NCI-H1048 (cell line): ENCODE measurements around the gene ALB.

ENCODE experiments used
- DNase-seq: peaks from one replicate; lab custom pipeline; 2025; lab: John Stamatoyannopoulos, UW

ALB gene

DNA sequence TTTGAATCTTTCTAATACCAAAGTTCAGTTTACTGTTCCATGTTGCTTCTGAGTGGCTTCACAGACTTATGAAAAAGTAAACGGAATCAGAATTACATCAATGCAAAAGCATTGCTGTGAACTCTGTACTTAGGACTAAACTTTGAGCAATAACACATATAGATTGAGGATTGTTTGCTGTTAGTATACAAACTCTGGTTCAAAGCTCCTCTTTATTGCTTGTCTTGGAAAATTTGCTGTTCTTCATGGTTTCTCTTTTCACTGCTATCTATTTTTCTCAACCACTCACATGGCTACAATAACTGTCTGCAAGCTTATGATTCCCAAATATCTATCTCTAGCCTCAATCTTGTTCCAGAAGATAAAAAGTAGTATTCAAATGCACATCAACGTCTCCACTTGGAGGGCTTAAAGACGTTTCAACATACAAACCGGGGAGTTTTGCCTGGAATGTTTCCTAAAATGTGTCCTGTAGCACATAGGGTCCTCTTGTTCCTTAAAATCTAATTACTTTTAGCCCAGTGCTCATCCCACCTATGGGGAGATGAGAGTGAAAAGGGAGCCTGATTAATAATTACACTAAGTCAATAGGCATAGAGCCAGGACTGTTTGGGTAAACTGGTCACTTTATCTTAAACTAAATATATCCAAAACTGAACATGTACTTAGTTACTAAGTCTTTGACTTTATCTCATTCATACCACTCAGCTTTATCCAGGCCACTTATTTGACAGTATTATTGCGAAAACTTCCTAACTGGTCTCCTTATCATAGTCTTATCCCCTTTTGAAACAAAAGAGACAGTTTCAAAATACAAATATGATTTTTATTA is 28.3 kb downstream of the ALB start:
- no peak for DNase-seq

DNA sequence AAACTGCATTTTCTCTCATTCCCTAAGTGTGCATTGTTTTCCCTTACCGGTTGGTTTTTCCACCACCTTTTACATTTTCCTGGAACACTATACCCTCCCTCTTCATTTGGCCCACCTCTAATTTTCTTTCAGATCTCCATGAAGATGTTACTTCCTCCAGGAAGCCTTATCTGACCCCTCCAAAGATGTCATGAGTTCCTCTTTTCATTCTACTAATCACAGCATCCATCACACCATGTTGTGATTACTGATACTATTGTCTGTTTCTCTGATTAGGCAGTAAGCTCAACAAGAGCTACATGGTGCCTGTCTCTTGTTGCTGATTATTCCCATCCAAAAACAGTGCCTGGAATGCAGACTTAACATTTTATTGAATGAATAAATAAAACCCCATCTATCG is 29.1 kb downstream of the ALB start:
- no peak for DNase-seq

- DNase-seq = no peak
These were observed 30.2 kb downstream of the ALB start for GRCh38 chr4:73434311-73434710.

DNA sequence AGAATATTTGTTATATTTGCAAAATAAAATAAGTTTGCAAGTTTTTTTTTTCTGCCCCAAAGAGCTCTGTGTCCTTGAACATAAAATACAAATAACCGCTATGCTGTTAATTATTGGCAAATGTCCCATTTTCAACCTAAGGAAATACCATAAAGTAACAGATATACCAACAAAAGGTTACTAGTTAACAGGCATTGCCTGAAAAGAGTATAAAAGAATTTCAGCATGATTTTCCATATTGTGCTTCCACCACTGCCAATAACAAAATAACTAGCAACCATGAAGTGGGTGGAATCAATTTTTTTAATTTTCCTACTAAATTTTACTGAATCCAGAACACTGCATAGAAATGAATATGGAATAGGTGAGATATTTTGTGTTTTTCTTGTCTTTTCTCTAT is 31.9 kb downstream of the ALB start, which contains the start of gene AFP:
TSS of gene AFP (plus strand) at position 238 of the 400 bp plus-strand sequence. CDS start at position 280, 42 bp downstream.
- no peak for DNase-seq

DNA sequence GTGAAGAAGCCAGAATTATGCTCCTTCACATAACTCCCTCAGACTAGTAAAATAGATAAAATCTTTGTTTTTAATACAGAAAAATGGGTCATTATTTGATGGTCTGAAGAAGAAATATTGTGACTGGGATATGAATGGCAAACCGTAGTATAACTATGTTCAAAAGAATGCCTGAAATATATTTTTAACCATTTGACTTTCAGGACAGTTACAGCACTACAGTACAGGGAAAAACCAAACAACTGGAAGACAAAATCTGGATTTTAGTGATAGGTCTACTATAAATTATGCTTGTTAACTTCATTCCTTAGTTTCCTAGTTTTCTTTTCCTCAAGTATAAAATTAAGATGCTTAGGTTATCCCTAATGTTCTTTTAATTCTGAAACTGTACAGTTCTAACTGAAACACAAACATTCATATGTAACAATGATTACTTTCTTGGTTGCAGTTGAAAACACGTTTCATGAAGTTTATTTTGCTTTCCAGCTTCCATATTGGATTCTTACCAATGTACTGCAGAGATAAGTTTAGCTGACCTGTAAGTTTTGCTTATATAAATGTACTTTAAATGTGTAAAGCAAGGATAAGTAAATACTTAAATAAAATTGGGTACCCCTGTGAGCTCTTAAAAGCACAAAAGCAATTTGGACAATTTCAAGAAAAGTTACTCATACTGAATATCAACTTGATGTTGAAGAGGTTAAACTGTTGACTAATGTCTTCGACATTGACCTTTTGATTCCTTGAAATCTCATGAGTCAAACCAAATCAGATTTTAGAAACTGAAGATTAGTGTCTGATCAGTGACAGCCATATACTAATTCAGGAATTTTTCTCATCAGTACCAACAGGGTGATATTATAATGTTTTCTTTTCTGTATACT is 32.8 kb downstream of the ALB start:
- DNase-seq = no peak

DNA sequence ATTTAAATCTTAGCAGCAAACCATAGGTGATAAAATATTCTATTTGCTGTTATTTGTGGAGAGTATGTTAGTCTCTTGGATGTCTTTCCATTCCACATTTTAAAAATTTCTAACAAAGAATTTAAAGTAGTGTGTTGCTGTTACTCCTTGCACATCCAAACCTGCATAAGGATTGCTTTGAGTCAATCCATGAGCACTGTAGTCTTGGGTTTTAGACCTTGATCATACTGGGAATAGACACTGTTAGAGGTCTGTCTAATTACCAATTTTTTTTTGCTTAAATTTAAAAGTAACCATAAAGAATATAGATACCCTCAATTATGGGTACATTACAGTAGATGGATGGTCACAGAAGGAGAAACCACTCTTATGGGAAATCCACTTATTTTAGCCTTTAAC is 33.5 kb downstream of the ALB start:
- DNase-seq = no peak

DNA sequence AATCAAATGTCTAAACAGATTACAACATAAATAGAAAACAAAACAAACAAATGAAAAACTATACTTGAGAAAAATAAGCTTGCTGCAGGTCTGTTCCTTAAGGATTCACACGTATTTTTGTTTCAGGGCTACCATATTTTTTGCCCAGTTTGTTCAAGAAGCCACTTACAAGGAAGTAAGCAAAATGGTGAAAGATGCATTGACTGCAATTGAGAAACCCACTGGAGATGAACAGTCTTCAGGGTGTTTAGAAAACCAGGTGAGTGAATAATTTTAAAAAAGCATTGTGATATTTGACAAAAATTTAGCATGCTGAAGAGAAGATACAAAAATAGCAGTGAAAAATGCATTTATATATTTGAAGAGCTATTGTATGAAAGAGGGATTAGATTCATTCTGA is 34.0 kb downstream of the ALB start:
- DNase-seq = no peak

DNA sequence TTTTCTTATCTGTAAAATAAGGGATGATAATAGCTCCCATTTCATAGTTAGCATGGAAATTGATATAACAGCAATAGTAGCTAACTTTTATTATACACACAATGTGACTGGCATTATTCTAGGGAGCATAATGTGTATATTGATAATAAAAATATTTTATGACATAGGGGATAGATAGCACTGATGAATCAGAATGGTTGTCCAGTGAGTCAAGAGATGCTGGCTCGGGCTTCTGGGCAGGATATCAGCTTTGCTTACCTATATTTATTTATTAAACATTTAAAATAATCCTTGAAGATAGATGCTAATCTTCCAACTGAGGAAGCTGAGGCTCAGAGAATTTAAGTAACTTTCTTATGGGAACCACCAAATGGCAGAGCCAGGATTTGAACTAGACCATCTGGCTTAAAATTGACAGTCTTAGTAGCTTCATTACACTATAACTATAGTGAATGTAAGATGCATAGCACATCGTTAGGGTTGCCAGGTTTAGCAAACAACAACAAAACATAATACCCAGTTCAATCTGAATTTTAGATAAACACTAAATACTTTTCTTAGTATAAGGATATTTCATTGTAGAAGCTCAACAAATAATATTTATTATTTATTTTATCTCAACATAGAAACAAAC is 34.6 kb downstream of the ALB start:
- DNase-seq = no peak

GRCh38 chr4:73439445-73439844 is 35.4 kb downstream of the ALB start:
- no peak for DNase-seq

DNA sequence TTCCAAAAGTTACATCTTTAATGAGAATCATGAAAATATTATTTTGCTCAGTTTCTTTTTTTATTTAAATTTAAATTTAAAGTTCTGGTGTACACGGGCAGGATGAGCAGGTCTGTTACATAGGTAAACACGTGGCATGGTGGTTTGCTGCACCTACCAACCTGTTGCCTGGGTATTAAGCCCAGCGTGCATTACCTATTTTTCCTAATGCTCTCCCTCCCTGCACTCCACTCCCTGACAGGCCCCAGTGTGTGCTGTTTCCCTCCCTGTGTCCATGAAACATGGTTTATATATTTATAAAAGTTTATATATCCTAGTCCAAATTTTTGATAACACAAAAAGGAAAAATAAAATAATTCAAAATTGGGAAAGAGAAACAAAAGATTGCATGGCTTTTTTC is 35.9 kb downstream of the ALB start:
- DNase-seq = no peak

GRCh38 chr4:73440653-73441052 is 36.6 kb downstream of the ALB start:
- no peak for DNase-seq

- no peak for DNase-seq
These were observed 38.2 kb downstream of the ALB start for GRCh38 chr4:73442275-73442674.

DNA sequence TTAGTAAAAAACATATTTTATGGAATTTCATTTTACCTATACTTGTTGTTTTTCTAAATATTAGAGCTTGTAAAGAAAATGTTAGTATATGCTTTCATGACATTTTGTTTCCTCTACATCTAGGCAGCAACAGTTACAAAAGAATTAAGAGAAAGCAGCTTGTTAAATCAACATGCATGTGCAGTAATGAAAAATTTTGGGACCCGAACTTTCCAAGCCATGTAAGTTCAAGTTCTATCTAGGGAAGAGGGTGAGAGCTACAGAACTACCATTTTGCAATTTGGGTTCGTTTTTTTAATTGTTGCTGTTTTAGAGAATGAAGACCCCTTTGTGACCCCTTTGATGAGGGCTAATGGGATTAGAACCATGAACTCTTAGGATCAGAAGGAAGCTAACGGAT is 39.1 kb downstream of the ALB start:
- no peak for DNase-seq

- DNase-seq = no peak
These were observed 41.6 kb downstream of the ALB start for GRCh38 chr4:73445383-73446335.

DNA sequence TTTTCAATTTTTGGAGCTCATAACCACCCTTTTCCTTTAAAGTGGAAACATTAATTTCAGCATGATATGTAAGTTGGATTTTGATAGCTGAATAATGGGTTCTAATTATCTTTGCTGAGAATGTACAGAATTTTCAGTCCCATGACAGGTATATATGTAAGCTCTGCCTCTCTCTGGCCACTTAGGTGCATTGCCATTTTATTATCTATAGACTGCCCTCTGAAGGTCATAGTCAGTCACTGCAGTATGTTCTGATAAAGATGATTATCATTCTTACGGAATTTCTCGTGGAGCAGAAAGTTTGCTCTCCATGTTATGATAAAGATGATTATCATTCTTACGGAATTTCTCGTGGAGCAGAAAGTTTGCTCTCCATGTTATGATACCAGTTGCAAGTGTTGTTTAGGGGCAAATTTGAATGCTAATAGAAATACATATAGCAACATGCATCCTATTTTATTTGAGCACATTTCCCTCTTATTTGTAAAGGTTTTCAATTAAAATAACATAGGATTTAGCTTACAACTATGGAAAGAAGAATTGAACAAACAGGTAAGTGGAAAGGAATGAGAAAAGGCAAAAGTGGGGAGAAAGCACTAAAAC is 42.4 kb downstream of the ALB start:
- peak; percentile 28 for DNase-seq

GRCh38 chr4:73447671-73448070 is 43.6 kb downstream of the ALB start:
- no peak for DNase-seq

GRCh38 chr4:73448448-73449203 is 44.5 kb downstream of the ALB start:
- no peak for DNase-seq

DNA sequence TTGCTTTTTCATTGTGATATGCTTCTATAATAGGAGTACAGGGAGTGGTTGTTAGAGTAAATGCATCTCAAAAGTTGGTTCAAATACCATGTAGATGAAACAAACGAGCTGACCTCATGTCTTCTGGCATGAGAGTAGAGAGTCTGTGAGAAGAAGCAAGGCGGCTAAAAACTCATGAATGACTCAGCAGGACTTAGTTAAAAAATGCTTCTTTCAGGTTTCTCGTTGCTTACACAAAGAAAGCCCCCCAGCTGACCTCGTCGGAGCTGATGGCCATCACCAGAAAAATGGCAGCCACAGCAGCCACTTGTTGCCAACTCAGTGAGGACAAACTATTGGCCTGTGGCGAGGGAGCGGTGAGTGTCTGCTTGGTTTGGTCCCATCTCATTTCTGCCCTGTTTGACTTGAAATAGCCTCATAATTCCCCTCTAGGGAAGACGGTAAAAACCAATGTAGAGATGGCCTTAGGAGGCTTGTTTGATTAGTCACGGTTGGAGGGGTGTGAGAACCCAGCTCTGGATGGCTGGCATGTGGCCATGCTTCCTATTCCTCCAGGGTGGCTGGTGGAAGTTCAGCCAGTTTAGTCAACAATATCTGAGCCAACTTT is 46.4 kb downstream of the ALB start:
- no peak for DNase-seq

- no peak for DNase-seq
These were observed 47.3 kb downstream of the ALB start for GRCh38 chr4:73451404-73451803.
